ENCODE measurements around the gene ESPNL.
"Not testable (repeated sequence)": the region's sequence is repeated elsewhere in the genome, so short reads cannot be mapped to it uniquely, and the experiment has no call there.

ESPNL gene, protein sequence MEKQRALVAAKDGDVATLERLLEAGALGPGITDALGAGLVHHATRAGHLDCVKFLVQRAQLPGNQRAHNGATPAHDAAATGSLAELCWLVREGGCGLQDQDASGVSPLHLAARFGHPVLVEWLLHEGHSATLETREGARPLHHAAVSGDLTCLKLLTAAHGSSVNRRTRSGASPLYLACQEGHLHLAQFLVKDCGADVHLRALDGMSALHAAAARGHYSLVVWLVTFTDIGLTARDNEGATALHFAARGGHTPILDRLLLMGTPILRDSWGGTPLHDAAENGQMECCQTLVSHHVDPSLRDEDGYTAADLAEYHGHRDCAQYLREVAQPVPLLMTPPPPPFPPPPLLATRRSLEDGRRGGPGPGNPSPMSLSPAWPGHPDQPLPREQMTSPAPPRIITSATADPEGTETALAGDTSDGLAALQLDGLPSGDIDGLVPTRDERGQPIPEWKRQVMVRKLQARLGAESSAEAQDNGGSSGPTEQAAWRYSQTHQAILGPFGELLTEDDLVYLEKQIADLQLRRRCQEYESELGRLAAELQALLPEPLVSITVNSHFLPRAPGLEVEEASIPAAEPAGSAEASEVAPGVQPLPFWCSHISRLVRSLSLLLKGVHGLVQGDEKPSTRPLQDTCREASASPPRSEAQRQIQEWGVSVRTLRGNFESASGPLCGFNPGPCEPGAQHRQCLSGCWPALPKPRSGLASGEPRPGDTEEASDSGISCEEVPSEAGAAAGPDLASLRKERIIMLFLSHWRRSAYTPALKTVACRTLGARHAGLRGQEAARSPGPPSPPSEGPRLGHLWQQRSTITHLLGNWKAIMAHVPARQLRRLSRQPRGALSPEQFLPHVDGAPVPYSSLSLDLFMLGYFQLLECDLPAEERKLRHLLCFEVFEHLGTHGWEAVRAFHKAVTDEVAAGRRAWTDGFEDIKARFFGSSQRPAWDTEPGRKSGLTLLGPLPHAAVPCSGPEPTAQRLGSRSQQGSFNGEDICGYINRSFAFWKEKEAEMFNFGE

DNA sequence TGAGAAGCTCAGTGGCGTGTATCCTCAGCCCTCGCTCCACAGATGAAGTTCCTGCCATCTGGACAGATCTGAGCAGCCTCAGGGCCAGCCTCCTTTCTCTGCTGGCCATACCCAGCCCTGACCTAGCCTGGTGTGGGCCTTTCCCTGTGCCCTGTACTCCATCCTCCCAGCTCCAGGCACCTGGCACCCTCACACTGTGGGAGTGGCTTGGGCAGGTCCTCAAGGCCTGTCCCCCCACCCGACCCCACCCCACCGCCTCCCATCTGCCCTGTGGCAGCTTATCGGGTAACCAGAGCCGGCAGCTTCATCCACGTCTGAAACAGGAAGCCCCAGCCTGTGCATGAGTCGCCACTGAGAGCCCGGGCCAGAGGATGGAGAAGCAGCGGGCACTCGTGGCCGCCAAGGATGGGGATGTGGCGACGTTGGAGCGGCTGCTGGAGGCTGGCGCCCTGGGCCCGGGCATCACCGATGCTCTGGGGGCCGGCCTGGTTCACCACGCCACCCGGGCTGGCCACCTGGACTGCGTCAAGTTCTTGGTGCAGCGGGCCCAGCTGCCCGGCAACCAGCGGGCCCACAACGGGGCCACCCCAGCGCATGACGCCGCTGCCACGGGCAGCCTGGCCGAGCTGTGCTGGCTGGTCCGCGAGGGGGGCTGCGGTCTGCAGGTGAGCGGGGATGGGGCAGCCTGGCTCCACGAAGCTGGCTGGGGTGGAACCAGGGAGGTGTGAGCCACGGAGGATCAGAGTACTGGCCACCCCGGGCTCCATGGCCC is at the start of gene ESPNL:
ESPNL (plus strand) TSS at position 292 of the 772 bp plus-strand sequence; CDS start at position 372, 80 bp downstream.
- DNase-seq (ENCODE audit: low spot score), result no peak

DNA sequence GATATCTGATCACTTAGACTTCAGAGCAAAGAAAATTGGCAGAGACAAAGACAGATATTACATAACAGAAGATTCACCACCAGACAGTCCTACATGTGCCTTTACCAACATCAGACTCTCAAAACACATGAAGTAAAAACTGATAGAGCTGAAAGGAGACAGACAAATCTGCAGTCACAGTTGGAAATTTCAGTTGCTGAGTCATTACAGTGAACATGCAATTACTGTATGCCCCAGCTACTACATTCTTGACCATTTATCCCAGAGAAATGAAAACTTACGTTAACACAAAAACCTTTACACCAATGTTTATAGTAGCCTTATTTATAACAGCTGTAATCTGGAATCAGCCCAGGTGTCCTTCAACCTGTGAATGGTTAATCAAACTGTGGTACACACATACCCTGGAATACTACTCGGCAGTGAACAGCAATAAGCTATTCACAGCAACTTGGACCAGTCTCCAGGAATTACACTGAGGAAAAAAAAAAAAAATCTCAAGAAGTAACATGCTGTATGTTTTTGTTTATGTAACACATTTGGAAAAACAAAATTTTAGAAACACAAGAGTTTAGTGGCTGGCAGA is 46.9 kb upstream of the ESPNL start:
- DNase-seq (ENCODE audit: low spot score), result no peak

DNA sequence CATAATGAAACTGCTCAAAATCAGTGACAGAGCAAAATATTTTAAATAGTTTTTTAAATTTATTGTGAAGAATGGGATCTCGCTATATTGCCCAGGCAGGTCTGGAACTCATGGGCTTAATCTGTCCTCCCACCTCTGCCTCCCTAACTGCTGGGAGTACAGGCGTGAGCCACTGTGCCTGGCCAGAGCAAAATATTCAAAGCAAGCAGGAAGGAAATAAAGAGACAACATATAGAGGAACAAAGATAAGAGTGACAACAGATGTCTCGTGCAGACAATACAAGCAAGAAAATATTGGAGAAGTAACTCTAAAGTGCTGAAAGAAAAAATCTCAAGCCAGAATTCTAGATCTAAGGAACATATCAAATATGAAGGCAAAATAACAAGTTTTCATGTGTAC is 44.3 kb upstream of the ESPNL start:
- DNase-seq (ENCODE audit: low spot score), result no peak

DNA sequence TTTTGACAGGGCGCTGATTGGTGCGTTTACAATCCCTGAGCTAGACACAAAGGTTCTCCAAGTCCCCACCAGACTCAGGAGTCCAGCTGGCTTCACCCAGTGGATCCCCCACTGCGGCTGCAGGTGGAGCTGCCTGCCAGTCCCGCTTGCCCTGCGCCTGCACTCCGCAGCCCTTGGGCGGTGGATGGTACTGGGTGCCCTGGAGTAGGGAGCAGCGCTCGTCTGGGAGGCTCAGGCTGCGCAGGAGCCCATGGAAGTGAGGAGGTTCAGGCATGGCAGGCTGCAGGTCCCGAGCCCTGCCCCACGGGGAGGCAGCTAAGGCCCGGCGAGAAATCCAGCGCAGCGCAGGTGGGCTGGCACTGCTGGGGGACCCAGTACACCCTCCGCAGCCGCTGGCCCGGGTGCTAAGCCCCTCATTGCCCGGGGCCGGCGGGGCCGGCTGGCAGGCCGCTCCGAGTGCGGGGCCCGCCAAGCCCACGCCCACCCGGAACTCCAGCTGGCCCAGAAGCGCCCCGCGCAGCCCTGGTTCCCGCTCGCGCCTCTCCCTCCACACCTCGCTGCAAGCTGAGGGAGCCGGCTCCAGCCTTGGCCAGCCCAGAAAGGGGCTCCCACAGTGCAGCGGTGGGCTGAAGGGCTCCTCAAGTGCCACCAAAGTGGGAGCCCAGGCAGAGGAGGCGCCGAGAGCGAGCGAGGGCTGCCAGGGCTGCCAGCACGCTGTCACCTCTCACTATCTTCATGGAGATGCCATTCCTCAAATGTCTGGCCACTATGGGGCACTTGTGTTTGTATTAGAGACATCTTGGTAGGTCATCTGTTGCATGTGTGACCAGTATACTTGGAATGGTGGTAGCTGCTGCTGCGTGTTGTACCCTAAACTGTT is 42.2 kb upstream of the ESPNL start:
- DNase-seq (ENCODE audit: low spot score), result not testable (repeated sequence)

DNA sequence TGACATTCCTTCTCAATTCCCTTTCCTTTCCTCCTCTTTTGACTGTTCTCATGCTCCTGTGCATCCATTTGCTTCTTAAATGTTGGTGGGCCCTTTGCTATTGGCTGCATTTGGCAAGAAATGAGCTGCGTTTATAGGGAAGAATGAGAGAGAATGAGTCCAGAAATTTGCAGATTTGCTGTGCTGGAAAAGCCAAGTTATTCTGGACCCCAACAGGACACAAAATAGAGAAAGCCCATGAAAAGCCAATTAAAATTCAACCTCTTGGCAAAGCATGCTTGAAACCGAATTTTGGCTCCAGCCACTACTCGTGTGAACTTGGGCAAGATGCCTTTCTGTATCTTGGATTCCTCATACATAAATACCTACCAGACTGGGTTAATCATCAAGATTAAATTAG is 40.6 kb upstream of the ESPNL start:
- no peak for DNase-seq (ENCODE audit: low spot score)

DNA sequence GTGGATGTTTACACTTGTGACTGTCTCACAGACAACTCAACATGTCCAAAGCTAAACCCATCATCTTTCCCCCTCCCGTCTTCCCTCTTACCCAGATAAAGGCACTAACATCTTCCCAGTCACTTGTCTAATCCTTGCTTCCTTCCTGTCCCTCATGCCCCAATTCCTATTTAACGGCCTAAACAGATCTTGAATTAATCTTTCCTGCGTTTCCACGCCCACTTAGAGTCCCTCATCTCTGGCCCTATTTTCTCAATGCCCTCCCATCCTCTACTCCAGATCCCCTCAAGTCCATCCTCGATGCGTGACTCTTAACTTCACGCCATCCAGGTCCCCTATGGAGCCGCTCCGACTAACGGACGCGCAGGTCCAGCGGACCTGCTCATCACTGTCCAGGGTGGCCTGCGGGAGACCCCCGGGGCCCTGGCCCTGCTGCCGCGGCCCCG is 40.0 kb upstream of the ESPNL start:
- DNase-seq (ENCODE audit: low spot score), result no peak

DNA sequence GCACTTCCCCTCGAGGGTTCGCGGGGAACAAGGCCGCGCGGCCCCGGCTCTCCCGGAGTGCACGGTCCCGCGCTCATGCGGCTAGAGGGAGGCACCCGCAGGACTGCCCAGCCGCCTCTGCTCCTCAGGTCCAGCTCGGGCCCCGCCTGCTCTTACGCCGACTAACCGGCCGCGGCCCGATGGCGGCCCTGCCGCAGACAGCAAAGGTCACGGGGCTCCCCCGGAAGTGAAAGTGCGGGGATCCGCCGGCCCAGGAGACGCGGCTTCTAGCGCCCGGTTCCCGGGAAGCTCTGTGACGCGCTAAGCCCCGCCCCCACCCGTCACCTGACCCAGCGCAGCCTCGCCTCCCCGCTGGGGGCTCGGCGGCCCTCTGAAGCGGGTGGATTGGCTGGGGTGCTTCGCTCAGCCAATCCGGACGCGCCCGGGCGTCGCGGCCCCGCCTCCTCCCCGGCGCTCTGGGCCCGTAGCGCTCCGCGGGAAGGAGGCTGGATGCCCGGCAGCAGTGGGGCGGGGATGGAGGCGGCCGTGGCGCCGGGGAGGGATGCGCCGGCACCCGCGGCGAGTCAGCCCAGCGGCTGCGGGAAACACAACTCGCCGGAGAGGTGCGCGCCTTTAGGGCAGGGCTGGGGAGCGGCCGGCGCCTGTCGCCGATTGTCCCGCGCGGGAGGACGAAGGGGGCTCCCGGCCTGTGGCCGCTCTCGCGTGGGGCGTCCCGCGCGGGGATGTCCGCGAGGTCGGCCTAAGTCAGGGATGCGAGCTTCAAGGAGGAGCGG is 39.4 kb upstream of the ESPNL start, which contains the start of gene SCLY:
SCLY (plus strand) TSS at position 460 of the 773 bp plus-strand sequence; CDS start at position 514, 54 bp downstream.
- DNase-seq (ENCODE audit: low spot score), result peak; percentile 93

DNA sequence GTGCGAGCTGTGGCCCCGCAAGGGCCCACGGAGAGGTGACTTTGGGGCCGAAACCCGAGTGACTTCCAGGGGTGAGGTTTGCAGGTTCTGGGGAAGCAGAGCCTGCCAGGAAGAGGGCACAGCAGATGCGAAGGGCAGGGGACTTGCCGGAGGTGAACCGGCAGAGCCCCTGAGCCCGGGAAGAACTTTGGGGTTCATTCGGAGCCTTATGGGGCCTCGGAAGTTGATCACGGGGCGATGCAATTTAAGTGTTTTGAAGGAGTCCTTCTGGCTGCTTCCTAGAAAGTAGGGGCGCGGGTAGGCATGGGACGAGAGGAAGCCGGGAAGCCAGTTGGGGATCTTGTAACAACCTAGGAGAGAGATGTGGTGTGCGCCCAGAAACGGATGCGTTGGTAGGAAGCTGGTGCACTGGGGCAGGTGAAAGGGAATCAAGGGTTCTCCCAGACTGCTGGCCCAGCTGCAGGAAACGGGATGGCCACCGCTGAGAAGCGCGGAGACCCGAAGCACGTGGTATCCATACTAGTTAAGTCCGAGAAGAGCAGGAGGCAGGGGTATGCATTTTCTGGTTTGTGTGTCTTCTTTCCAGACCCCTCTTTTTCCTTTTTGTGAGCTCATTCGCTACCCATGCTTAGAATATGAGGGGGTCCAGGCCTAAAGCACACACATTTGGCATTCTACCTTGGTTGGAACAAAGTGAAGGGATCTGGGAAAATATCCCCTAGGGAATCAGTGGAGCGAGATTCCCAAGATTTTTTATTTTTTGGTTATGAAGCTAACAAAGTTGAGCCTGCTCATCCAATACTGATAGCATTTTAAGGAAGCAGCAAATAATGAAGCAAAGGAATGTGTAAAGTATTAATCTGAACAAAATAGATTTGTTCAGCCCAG is 38.6 kb upstream of the ESPNL start:
- peak; percentile 64 for DNase-seq (ENCODE audit: low spot score)

DNA sequence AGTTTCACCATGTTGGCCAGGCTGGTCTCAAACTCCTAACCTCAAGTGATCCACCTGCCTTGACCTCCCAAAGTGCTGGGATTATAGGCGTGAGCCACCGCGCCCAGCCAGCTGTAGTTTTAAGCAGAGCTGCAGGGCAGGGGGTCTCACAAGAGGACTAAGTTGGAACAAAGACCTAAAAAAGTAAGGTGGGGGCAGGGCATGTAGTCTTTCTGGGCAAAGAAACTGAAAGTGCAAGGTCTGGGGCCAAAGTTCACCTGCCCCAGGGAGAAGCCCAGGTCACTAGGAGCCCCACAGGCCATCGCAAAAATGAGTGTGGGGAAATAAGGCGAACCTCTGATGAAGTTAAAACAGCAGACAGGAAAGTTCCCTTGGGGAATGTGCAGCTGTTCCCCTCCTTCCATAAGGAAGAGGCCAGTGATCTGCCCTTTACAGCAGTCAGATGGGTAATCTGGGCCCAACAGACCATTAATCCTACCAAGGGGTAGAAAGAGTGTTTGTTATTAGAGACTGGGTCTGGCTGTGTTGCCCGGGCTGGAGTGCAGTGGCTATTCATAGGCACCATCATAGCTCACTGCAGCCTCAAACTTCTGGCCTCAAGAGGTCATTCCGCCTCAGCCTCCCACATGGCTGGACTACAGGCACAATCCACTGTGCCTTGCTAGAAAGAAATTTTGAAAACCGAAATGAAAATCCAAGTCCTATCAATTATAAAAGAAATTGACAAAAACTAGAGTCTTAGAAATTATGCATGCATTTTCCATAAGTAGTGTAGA is 36.5 kb upstream of the ESPNL start:
- DNase-seq (ENCODE audit: low spot score), result no peak

DNA sequence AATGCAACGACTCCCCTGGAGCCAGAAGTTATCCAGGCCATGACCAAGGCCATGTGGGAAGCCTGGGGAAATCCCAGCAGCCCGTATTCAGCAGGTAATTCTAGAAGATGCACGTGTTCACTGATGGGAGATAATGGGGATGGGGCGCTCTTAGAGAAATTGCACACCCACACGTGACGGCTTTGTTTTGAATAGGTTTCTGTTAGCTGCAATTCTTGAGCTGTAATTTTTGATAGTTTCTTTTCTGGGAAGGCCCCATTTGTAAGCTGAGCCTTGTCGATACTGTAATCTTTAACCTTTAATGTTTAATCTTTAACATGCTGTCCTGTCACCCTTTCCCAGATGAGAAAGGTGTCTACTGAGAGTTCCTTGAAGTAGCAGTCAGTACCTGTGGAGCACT is 35.8 kb upstream of the ESPNL start:
- DNase-seq (ENCODE audit: low spot score), result no peak

DNA sequence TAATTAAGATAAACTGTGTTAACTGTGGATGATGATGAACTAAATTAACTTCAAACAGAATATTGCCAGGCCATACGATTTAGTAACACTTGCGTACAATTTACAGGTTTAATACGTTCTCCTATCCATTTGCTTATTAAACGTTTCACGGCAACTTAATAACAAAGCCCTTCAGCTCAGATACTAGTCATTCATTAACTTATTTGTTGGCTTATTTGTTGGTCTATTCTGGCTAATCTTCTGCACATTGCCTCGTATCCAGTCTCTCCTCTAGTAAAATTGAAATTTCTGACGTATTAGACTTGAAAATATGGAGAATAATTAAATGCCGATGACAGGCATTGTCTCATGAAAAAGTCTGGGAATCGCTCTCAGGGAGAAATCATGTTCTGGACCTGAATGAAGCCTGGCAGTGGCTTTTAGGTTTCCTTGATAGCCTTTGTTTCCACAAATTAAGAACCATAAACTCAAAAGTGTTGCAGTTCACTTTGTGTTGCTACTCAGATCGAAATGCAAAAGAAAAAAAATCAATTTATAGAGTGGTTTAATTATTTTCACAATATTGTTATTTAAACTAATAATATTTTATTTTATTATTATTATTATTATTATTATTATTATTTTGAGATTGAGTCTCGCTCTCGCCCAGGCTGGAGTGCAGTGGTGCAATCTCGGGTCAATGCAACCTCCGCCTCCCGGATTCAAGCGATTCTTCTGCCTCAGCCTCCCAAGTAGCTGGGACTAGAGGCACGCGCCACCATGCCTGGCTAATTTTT is 34.9 kb upstream of the ESPNL start:
- no peak for DNase-seq (ENCODE audit: low spot score)

DNA sequence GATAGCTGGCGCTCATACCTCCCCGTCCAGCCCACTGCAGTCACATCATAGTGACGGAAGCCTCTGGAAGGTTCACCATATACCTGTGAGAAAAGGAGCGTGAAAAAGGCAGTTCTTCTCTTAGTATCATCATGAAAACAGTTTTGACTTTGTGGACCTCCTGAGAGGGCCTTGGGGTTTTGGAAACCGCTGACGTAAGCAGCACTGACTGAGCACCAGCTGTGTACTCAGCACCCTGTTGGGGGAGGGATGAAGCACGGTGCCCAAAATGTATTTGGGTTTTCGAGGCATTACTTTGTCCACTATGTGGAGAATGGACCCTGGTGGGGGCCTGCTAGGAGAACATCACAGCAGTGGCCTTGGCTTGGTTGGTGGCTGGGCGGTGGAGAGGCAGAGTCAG is 33.9 kb upstream of the ESPNL start:
- DNase-seq (ENCODE audit: low spot score), result no peak

DNA sequence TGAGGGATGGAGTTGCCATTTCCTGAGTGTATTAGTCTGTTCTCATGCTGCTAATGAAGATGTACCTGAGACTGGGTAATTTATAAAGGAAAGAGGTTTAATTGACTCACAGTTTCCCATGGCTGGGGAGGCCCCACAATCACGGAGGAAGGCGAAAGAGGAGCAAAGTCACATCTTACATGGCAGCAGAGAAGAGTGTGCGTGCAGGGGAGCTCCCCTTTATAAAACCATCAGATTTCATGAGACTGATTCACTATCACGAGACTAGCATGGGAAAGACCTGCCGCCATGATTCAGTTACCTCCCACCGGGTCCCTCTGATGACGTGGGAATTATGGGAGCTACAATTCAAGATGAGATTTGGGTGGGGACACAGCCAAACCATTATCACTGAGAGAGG is 33.4 kb upstream of the ESPNL start:
- not testable (repeated sequence) for DNase-seq (ENCODE audit: low spot score)

DNA sequence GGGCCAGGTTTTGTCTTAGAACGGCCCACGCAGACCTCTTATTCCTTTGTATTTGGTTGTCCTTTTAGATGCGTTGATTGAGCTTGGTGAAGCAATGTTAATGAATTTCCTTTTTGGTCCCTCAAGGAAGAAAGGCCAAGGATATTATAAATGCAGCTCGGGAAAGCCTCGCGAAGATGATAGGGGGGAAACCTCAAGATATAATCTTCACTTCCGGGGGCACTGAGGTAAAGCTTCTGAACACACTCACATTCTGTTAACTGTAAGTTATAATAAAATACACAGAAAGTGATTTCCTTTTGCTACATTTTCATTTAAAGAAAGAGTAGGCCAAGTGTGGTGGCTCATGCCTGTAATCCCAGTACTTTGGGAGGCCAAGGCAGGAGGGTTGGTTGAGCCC is 32.2 kb upstream of the ESPNL start:
- DNase-seq (ENCODE audit: low spot score), result no peak

DNA sequence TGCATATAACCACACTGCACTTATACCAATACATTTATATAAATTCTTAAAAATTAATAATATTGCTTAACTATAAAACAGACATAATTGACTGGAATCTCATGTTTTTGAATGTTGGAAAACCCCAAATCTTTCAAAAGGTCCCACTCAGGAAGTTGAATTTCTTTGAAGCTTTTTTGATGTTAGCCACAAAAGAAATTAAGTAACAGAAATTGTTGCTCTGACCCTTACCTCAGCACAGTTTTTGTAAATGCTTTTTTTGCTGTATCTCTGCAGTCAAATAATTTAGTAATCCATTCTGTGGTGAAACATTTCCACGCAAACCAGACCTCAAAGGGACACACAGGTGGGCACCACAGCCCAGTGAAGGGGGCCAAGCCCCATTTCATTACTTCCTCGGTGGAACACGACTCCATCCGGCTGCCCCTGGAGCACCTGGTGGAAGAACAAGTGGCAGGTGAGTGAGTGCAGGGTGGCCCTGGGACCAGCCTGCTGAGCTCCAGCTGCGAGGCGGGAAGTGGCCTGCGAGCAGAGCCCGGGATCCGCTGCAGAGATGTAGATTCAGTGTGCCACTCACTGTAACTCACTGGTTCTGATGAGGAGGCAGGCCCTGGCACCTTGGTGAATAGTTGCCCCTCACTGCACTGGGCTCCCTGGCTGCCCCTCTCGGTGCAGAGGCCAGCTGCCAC is 31.0 kb upstream of the ESPNL start:
- no peak for DNase-seq (ENCODE audit: low spot score)

DNA sequence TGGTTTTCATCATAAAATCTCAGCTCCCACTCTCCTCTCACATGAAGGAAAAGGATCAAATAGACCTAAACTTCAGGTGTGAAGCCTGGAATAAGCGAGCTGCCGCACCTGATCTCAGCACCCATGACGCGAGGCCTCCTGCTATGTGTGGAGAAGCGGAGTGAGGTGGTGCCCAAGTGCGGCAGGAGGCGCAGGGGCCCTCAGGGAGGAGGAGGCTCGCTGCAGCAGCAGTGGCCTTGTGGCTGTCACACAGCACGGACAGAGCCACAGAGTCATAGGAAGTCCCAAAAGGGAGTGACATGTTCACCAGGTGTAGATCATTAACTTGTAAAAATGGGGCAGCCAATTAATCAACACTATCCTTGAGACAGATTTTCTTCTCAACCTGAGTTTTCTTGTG is 30.3 kb upstream of the ESPNL start:
- no peak for DNase-seq (ENCODE audit: low spot score)

All from SW480 (cell line).